SU-DHL-6 (cell line): ENCODE measurements around the gene CBX6.

Experiments
- CTCF ChIP-seq: fragments of 200-600 bp; sonication (generic); IDR thresholded peaks from one replicate; pipeline ENCODE4 v1.5.1; 2017; ENCODE audit warnings: antibody characterized with exemption, mild to moderate bottlenecking, low read length, moderate library complexity; ENCODE audit not compliant: insufficient read depth, poor library complexity, severe bottlenecking
- EZH2phosphoT487 ChIP-seq: fragments of 200-600 bp; sonication (generic), shearing (Covaris generic); conservative IDR thresholded peaks from 2 replicates; pipeline ENCODE4 v1.6.1; 2018; ENCODE audit warnings: mild to moderate bottlenecking, antibody characterized with exemption, low read length, moderate library complexity, mixed read lengths

DNA sequence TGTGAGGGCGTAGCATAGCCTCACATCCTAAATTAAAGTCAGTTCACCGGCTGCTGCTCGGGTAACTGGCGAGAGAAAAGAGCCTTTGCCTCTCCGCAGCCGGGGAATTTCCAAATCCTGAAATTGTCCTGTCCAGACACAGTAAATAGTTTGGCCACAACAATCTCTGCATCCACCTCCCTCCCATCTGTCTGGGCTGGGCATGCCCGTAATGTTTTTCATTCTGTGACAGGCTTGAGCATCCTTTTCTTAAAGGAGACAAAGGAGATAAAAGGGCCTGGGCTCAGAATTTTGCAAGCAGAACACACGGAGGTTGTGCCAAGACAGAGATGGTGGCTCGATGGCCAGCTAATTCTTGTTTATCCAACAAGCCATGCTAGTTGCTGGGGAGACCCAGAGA is 19.2 kb upstream of the CBX6 start:
- TF ChIP-seq CTCF = no peak
- TF ChIP-seq EZH2phosphoT487 = no peak
